22Rv1 (cell line): ENCODE results near the gene MAP2K4.
"Not testable (repeated sequence)": the region's sequence is repeated elsewhere in the genome, so short reads cannot be mapped to it uniquely, and the experiment has no call there.

Experiments
- H3K27ac ChIP-seq: fragments of 450-650 bp; 2 replicates; pipeline ENCODE4 v1.5.1; 2017
- ZFX ChIP-seq: fragments of 450-650 bp; IDR thresholded peaks from 2 replicates; pipeline ENCODE4 v1.6.1; 2017; ENCODE audit warnings: antibody characterized with exemption, borderline replicate concordance
- TF ChIP-seq, protein P1 (sequence below): fragments of 450-650 bp; IDR thresholded peaks from 2 replicates; pipeline ENCODE4 v1.5.1; 2017; ENCODE audit warnings: mild to moderate bottlenecking

Gene MAP2K4

DNA sequence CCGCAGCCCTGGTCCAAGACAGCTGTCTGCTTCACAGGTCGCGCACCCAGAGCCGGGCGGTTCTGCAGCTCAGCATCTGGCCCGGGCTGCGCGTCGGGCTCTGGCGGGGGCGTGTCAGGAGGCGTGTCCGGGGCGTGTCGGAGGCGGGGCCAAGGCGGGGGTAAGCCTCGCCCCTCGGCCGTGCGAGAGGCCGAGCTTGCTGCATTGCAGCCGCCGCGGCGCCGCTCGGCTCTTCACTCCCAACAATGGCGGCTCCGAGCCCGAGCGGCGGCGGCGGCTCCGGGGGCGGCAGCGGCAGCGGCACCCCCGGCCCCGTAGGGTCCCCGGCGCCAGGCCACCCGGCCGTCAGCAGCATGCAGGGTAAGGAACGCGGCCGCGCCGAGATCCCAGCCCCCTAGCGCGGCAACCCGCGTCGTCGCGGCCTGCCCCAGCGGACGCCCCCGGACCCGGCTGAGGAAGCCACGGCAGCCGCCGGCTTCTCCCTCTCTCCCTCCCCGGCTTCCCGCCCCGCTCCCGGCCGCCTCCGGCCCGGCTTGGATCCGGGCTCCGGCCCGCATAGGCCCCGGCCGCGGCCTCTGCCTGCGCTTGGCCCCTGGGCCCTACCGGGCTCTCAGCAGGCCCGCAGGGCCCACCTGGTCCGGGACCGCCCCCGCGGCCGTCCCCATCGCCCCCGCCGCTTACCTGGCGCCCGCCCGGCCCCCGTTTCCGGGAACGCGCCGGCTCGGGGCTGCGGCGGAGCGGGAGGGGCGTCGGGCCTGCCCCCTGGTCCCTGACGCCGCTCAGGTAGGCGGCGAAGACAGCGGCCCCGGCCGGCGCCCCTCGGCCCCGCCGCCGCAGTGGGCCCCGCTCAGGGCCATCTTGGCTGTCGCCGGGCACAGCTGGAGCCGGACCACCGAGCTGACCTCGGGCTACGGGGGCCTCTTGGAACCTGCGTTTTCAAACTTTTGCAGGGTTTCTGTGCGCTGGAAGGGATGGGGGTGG lies at the start of gene MAP2K4:
TSS of gene MAP2K4 (plus strand) at position 236 of the 981 bp plus-strand sequence. CDS start at position 246, 10 bp downstream.
- H3K27ac ChIP-seq = peak within 1 kb of the TSS; percentile 65
- TF ChIP-seq, protein P1, sequence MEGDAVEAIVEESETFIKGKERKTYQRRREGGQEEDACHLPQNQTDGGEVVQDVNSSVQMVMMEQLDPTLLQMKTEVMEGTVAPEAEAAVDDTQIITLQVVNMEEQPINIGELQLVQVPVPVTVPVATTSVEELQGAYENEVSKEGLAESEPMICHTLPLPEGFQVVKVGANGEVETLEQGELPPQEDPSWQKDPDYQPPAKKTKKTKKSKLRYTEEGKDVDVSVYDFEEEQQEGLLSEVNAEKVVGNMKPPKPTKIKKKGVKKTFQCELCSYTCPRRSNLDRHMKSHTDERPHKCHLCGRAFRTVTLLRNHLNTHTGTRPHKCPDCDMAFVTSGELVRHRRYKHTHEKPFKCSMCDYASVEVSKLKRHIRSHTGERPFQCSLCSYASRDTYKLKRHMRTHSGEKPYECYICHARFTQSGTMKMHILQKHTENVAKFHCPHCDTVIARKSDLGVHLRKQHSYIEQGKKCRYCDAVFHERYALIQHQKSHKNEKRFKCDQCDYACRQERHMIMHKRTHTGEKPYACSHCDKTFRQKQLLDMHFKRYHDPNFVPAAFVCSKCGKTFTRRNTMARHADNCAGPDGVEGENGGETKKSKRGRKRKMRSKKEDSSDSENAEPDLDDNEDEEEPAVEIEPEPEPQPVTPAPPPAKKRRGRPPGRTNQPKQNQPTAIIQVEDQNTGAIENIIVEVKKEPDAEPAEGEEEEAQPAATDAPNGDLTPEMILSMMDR = no peak
- TF ChIP-seq ZFX = no peak

DNA sequence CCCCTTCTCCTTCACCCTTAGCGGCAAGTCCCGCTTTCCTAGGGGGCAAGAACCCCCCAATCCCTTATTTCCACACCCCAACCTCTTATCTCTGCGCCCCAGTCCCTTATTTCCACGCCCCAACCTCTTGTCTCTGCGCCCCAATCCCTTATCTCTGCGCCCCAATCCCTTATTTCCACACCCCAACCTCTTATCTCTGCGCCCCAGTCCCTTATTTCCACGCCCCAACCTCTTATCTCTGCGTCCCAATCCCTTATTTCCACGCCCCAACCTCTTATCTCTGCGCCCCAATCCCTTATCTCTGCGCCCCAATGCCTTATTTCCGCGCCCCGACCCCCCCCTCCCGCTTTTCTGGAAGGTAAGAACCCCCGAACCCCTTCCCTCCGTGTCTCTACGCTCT lies 47.9 kb upstream of the MAP2K4 start:
- H3K27ac ChIP-seq = not testable (repeated sequence)

DNA sequence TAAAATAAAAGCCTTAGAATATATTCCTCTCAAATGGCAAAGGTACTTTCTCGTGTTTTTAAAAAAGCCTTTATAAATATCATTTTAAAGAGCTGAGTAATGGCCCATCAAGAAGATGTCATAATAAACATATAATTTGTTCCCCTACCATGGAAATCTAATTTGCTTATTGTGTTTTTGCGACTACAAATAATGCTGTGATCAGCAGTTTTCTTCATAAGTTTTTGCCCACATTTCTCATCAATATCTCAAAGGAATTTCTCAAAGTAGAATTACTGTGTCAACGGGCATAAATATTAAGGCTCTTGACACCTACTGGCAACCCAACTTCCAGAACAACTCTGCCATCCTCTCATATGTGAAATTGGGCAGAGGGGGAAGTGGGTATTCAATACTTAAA lies 40.9 kb upstream of the MAP2K4 start:
- TF ChIP-seq ZFX = no peak
- TF ChIP-seq, protein P1 = no peak
- H3K27ac ChIP-seq = no peak overlapping the region

DNA sequence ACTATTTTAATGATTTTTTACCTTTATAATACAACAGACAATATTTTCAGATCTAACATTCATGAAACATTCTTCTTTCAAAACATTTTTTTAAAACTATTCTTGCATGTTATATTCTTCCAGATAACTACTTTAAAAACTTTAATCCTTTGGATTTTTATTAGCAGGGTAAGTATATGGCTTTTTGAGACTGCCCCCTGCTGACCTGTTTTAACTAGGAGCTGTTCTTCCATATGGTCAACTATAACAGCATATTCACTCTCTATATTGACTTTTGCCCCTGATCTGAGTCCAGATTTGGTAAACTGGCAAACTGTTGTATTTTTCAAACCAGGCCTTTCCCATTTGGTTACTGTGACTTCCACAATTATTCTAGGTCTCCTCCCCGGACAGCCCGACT lies 39.9 kb upstream of the MAP2K4 start:
- no peak for TF ChIP-seq ZFX
- TF ChIP-seq, protein P1 = peak; percentile 54
- H3K27ac ChIP-seq = no peak overlapping the region

DNA sequence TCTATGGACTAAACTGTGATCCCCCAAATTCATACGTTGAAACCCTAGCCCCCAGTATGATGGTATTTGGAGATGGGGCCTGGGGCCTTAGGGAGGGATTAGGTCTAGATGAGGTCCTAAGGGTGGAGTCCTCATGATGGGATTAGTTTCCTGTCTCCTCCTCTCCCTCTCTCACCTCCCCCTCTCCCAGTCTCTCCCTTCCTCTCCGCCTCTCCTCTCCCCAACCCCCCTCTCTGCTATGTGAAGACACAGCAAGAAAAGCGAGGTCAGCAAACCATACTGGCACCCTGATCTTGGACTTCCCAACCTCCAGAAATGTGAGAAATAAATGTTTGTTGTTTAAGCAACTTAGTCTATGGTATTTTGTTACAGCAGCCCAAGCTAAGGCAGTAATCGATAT lies 38.8 kb upstream of the MAP2K4 start:
- TF ChIP-seq, protein P1 = no peak
- TF ChIP-seq ZFX = no peak
- no peak overlapping the region for H3K27ac ChIP-seq

DNA sequence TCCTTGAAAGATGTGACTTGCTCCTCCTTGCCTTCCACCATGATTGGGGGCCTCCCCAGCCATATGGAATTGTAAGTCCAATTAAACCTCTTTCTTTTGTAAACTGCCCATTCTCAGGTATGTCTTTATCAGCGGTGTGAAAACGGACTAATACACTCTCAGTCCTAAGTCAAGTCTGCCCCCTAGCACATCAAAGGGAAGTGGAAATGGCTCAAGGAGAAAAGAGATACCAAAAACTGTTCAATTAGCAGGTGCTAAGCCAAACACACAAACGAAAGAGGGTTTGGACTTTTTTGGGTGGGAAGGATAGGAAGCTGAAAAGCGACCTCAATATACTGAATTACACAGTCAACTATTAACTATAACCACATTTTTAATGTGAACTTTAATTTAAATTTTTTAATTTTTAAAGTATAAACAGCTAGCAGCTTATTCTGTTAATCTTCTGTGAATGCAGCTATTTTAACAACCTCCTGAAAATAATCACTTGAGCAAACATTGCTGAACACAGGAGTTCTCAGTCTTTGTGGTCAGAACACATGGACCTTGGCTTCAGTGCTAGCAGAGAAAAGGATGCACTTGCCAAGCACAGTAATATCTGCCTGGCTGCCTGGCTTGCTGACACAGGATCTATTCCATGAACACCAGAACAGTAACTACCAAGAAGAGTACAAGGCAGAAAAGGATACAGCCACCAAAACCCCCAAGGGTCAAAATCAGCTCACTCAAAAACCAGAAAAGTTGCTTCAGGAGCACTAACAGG lies 34.3 kb upstream of the MAP2K4 start:
- H3K27ac ChIP-seq = no peak overlapping the region
- TF ChIP-seq, protein P1 = no peak
- TF ChIP-seq ZFX = no peak

DNA sequence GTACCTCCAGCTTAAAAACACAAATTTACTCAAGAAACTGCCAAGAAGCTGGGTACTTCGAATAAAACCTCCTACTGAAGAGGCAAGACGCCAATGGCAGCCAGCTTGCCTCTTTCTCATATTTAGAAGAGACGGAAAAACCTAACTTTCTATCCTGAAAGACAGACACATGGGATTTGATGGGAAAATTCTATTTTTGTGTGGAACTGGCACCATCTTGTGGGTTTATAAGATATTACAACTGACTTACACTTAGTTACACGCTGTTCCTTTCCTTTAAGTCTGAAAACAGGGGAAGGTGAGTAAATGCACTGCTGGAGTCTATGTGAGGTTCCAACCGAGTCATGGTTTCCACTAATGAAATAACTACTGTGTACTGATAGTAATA lies 33.7 kb upstream of the MAP2K4 start:
- no peak for TF ChIP-seq ZFX
- TF ChIP-seq, protein P1 = peak; percentile 71
- H3K27ac ChIP-seq = no peak overlapping the region
